Posterior vena cava (tissue), 2 donors: ENCODE results near the gene SYNJ1. TPM values are rescaled to one million over a fixed set of nuclear protein-coding genes. Genes with fewer than 3 reads are reported as not detected.
"Not testable (repeated sequence)": the region's sequence is repeated elsewhere in the genome, so short reads cannot be mapped to it uniquely, and the experiment has no call there.

Source experiments
- DNase-seq: peaks from one replicate; pipeline ENCODE4 v3.0.0-alpha.2; 2020; ENCODE audit warnings: low spot score
- intact Hi-C, 2 donors: fragments of 100-400 bp; cut with DNase I; formaldehyde crosslinking; loops; one replicate each; pipeline versions ENCODE4 v1.14.1 to v1.14.2; 2022 to 2023
- total RNA-seq, 2 donors: library from RNA; stranded (reverse); fragmentation: NEBNext Ultra II Directional; extraction: Animal tissue kit (Norgen Biotek cat#: 25700); gene quantifications; one replicate each; pipeline ENCODE4 v1.2.1, GENCODE V29; 2021
- donor health status: DM: yes; HTN: yes; CAD: no.
- donor health status: DM: yes; HTN: yes; CAD: no.

Gene SYNJ1
- total RNA-seq, 2 donors from 2014 or later: 15.1 to 18.9 TPM

- DNase-seq: no peak
- intact Hi-C loops: loop anchor here in 1 of 2 donors (10.0 kb wide), 1 partner anchor 1407 kb away; no protein-coding TSS in a partner anchor
Observed at GRCh38 chr21:32708069-32708468, 19.7 kb downstream of the SYNJ1 start.

GRCh38 chr21:32705901-32706300, 21.9 kb downstream of the SYNJ1 start:
- intact Hi-C loops: loop anchor here in 1 of 2 donors (10.0 kb wide), 1 partner anchor 1409 kb away; no protein-coding TSS in a partner anchor

GRCh38 chr21:32705139-32705538, 22.7 kb downstream of the SYNJ1 start:
- intact Hi-C loops: loop anchor here in 1 of 2 donors (10.0 kb wide), 1 partner anchor 1410 kb away; no protein-coding TSS in a partner anchor

More at GRCh38 chr21:32705901-32706300, 21.9 kb downstream of the SYNJ1 start:
- DNase-seq: no peak

GRCh38 chr21:32702702-32703101, 25.1 kb downstream of the SYNJ1 start:
- intact Hi-C loops: loop anchor here in 1 of 2 donors (10.0 kb wide), 1 partner anchor 1412 kb away; no protein-coding TSS in a partner anchor
- DNase-seq: no peak

More at GRCh38 chr21:32705139-32705538, 22.7 kb downstream of the SYNJ1 start:
- DNase-seq: no peak

GRCh38 chr21:32698971-32699693, 28.7 kb downstream of the SYNJ1 start:
- intact Hi-C loops: no loop called here
- DNase-seq: no peak

GRCh38 chr21:32698286-32698685, 29.5 kb downstream of the SYNJ1 start:
- intact Hi-C loops: no loop called here
- no peak for DNase-seq

GRCh38 chr21:32695482-32695881, 32.3 kb downstream of the SYNJ1 start:
- intact Hi-C loops, DNase-seq: not testable (repeated sequence)

- no peak for DNase-seq
- intact Hi-C loops: no loop called here
Observed at GRCh38 chr21:32693581-32693980, 34.2 kb downstream of the SYNJ1 start.

GRCh38 chr21:32690085-32690484, 37.7 kb downstream of the SYNJ1 start:
- no peak for DNase-seq
- intact Hi-C loops: no loop called here

- intact Hi-C loops: no loop called here
- DNase-seq: no peak
Observed at GRCh38 chr21:32687643-32688345, 40.0 kb downstream of the SYNJ1 start.

GRCh38 chr21:32682696-32683474, 44.9 kb downstream of the SYNJ1 start:
- DNase-seq: no peak
- intact Hi-C loops: no loop called here

GRCh38 chr21:32674731-32675130, 53.1 kb downstream of the SYNJ1 start:
- DNase-seq: no peak
- intact Hi-C loops: no loop called here

- intact Hi-C loops: no loop called here
- DNase-seq: no peak
Observed at GRCh38 chr21:32674038-32674437, 53.8 kb downstream of the SYNJ1 start.

GRCh38 chr21:32666258-32666657, 61.6 kb downstream of the SYNJ1 start:
- DNase-seq: no peak
- intact Hi-C loops: no loop called here

- DNase-seq, intact Hi-C loops: not testable (repeated sequence)
Observed at GRCh38 chr21:32664095-32664494, 63.7 kb downstream of the SYNJ1 start.

GRCh38 chr21:32661981-32662380, 65.8 kb downstream of the SYNJ1 start:
- DNase-seq, intact Hi-C loops: not testable (repeated sequence)

- DNase-seq, intact Hi-C loops: not testable (repeated sequence)
Observed at GRCh38 chr21:32661026-32661782, 66.6 kb downstream of the SYNJ1 start.

- no peak for DNase-seq
- intact Hi-C loops: no loop called here
Observed at GRCh38 chr21:32658524-32658923, 69.3 kb downstream of the SYNJ1 start.

GRCh38 chr21:32653326-32653901, 74.4 kb downstream of the SYNJ1 start:
- intact Hi-C loops: no loop called here
- no peak for DNase-seq
